SK-N-SH treated with all-trans-retinoic acid at 6 μM for 48 hours (cell line): Measurements from ENCODE around the gene SLC25A48.

Experiments used
- ATAC-seq: fragments of 200-7000 bp; cut with Tn5 transposase; 3 replicates; pipeline ENCODE4 v1.9.1; 2020; ENCODE audit warnings: mild to moderate bottlenecking, moderate library complexity
- ARNTL ChIP-seq: fragments of 450-650 bp; formaldehyde crosslinking; IDR thresholded peaks from 2 replicates; pipeline ENCODE4 v1.5.0; 2020; ENCODE audit warnings: low read depth, mild to moderate bottlenecking, moderate library complexity, borderline replicate concordance
- BACH2 ChIP-seq: fragments of 250-450 bp; sonication (Bioruptor Pico); IDR thresholded peaks from 2 replicates; pipeline ENCODE4 v1.9.0; 2021; ENCODE audit warnings: mild to moderate bottlenecking, borderline replicate concordance
- CSDC2 ChIP-seq: fragments of 250-450 bp; sonication (Bioruptor Pico); IDR thresholded peaks from 2 replicates; pipeline ENCODE4 v1.5.0; 2020; ENCODE audit warnings: mild to moderate bottlenecking, moderate library complexity
- ESRRG ChIP-seq: fragments of 250-450 bp; sonication (Bioruptor Pico); IDR thresholded peaks from 2 replicates; pipeline ENCODE4 v1.6.1; 2021; ENCODE audit warnings: mild to moderate bottlenecking
- GLIS3 ChIP-seq: fragments of 250-450 bp; sonication (Bioruptor Pico); IDR thresholded peaks from 2 replicates; pipeline ENCODE4 v1.5.0; 2020; ENCODE audit warnings: mild to moderate bottlenecking, moderate library complexity
- ISL1 ChIP-seq: fragments of 250-450 bp; sonication (Bioruptor Pico); IDR thresholded peaks from 2 replicates; pipeline ENCODE4 v2.1.2; 2022; ENCODE audit warnings: mild to moderate bottlenecking, moderate library complexity
- OSR1 ChIP-seq: fragments of 250-450 bp; sonication (Bioruptor Pico); IDR thresholded peaks from 2 replicates; pipeline ENCODE4 v1.8.0; 2022; ENCODE audit warnings: moderate library complexity, mild to moderate bottlenecking, inconsistent platforms
- PPARA ChIP-seq: fragments of 250-450 bp; sonication (Bioruptor Pico); IDR thresholded peaks from 2 replicates; pipeline ENCODE4 v1.5.0; 2020; ENCODE audit warnings: mild to moderate bottlenecking, borderline replicate concordance
- RARB ChIP-seq: fragments of 250-450 bp; sonication (Bioruptor Pico); IDR thresholded peaks from 2 replicates; pipeline ENCODE4 v1.8.0; 2021; ENCODE audit warnings: mild to moderate bottlenecking, moderate library complexity
- SNAI2 ChIP-seq: fragments of 250-450 bp; sonication (Bioruptor Pico); IDR thresholded peaks from 2 replicates; pipeline ENCODE4 v1.5.0; 2020; ENCODE audit warnings: mild to moderate bottlenecking, moderate library complexity
- TCF4 ChIP-seq: fragments of 250-450 bp; sonication (Bioruptor Pico); IDR thresholded peaks from 2 replicates; pipeline ENCODE4 v1.8.0; 2021; ENCODE audit warnings: mild to moderate bottlenecking, moderate library complexity, borderline replicate concordance
- TOX ChIP-seq: fragments of 250-450 bp; sonication (Bioruptor Pico); IDR thresholded peaks from 2 replicates; pipeline ENCODE4 v1.8.0; 2021; ENCODE audit warnings: mild to moderate bottlenecking, moderate library complexity, borderline replicate concordance
- TSHZ2 ChIP-seq: fragments of 250-450 bp; sonication (Bioruptor Pico); IDR thresholded peaks from 2 replicates; pipeline ENCODE4 v1.5.0; 2020; ENCODE audit warnings: mild to moderate bottlenecking, moderate library complexity
- ZC3H10 ChIP-seq: fragments of 250-450 bp; sonication (Bioruptor Pico); IDR thresholded peaks from 2 replicates; pipeline ENCODE4 v1.5.1; 2021; ENCODE audit warnings: mild to moderate bottlenecking, moderate library complexity
- ZFP3 ChIP-seq: fragments of 250-450 bp; sonication (Bioruptor Pico); IDR thresholded peaks from 2 replicates; pipeline ENCODE4 v1.5.0; 2020; ENCODE audit warnings: mild to moderate bottlenecking, moderate library complexity
- ZFP30 ChIP-seq: fragments of 450-650 bp; formaldehyde crosslinking; IDR thresholded peaks from 2 replicates; pipeline ENCODE4 v1.5.0; 2022; ENCODE audit warnings: mild to moderate bottlenecking, moderate library complexity
- ZNF565 ChIP-seq: fragments of 450-650 bp; formaldehyde crosslinking; conservative IDR thresholded peaks from 2 replicates; pipeline ENCODE4 v1.5.0; 2020; ENCODE audit warnings: low read depth, mild to moderate bottlenecking, moderate library complexity
- ZNF70 ChIP-seq: fragments of 450-650 bp; formaldehyde crosslinking; IDR thresholded peaks from 2 replicates; pipeline ENCODE4 v1.5.0; 2020; ENCODE audit warnings: mild to moderate bottlenecking, moderate library complexity
- ZNF8 ChIP-seq: fragments of 450-650 bp; formaldehyde crosslinking; IDR thresholded peaks from 2 replicates; pipeline ENCODE4 v1.5.0; 2020; ENCODE audit warnings: mild to moderate bottlenecking, moderate library complexity
- TF ChIP-seq, protein P1 (sequence below): fragments of 250-450 bp; sonication (Bioruptor Pico); IDR thresholded peaks from 2 replicates; pipeline ENCODE4 v1.5.1; 2020; ENCODE audit warnings: low read depth, mild to moderate bottlenecking, moderate library complexity
- TF ChIP-seq, protein P2 (sequence below): fragments of 250-450 bp; sonication (Bioruptor Pico); IDR thresholded peaks from 2 replicates; pipeline ENCODE4 v1.8.0; 2020; ENCODE audit warnings: mild to moderate bottlenecking, moderate library complexity, borderline replicate concordance
- TF ChIP-seq, protein P3 (sequence below): fragments of 250-450 bp; sonication (Bioruptor Pico); IDR thresholded peaks from 2 replicates; pipeline ENCODE4 v1.5.1; 2021; ENCODE audit warnings: mild to moderate bottlenecking, moderate library complexity
- TF ChIP-seq, protein P4 (sequence below): fragments of 250-450 bp; sonication (Bioruptor Pico); IDR thresholded peaks from 2 replicates; pipeline ENCODE4 v1.8.0; 2021; ENCODE audit warnings: low read depth, mild to moderate bottlenecking, moderate library complexity, borderline replicate concordance

Gene SLC25A48

DNA sequence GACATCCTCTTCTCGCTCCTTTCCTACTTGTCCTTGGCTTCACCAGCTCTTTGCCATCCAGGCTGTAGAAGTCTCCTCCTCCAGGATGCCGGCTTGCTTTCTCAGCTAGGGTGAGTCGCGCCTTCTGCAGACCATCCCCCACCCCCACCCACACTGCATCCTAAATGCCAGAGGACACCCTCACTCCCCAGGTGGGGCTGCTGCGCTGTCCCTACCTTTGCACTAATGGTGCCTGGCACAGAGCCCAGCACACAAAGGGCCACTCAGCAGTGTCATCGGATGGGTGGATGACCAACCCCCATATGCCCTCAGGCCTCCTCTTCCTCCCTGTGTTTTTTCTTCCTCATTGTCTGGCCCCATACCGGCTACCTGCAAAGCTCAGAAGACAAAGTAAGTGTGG lies 46.3 kb downstream of the SLC25A48 start:
- TF ChIP-seq, protein P1, sequence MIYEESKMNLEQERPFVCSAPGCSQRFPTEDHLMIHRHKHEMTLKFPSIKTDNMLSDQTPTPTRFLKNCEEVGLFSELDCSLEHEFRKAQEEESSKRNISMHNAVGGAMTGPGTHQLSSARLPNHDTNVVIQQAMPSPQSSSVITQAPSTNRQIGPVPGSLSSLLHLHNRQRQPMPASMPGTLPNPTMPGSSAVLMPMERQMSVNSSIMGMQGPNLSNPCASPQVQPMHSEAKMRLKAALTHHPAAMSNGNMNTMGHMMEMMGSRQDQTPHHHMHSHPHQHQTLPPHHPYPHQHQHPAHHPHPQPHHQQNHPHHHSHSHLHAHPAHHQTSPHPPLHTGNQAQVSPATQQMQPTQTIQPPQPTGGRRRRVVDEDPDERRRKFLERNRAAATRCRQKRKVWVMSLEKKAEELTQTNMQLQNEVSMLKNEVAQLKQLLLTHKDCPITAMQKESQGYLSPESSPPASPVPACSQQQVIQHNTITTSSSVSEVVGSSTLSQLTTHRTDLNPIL = no peak
- TF ChIP-seq GLIS3 (CRISPR knock-in tag) (no peak), BACH2 (CRISPR knock-in tag) (no peak), ZFP30 (no peak), TSHZ2 (no peak), RARB (CRISPR knock-in tag) (no peak), SNAI2 (no peak), ZNF70 (CRISPR knock-in tag) (no peak), OSR1 (no peak), ESRRG (no peak), ZFP3 (CRISPR knock-in tag) (no peak), PPARA (CRISPR knock-in tag) (no peak), ZNF8 (CRISPR knock-in tag) (no peak), ZC3H10 (CRISPR knock-in tag) (no peak), ZNF565 (CRISPR knock-in tag) (no peak), CSDC2 (CRISPR knock-in tag) (no peak), TCF4 (CRISPR knock-in tag) (no peak)
- TF ChIP-seq, protein P2, sequence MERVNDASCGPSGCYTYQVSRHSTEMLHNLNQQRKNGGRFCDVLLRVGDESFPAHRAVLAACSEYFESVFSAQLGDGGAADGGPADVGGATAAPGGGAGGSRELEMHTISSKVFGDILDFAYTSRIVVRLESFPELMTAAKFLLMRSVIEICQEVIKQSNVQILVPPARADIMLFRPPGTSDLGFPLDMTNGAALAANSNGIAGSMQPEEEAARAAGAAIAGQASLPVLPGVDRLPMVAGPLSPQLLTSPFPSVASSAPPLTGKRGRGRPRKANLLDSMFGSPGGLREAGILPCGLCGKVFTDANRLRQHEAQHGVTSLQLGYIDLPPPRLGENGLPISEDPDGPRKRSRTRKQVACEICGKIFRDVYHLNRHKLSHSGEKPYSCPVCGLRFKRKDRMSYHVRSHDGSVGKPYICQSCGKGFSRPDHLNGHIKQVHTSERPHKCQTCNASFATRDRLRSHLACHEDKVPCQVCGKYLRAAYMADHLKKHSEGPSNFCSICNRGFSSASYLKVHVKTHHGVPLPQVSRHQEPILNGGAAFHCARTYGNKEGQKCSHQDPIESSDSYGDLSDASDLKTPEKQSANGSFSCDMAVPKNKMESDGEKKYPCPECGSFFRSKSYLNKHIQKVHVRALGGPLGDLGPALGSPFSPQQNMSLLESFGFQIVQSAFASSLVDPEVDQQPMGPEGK (CRISPR knock-in tag) = no peak
- TF ChIP-seq, protein P3, sequence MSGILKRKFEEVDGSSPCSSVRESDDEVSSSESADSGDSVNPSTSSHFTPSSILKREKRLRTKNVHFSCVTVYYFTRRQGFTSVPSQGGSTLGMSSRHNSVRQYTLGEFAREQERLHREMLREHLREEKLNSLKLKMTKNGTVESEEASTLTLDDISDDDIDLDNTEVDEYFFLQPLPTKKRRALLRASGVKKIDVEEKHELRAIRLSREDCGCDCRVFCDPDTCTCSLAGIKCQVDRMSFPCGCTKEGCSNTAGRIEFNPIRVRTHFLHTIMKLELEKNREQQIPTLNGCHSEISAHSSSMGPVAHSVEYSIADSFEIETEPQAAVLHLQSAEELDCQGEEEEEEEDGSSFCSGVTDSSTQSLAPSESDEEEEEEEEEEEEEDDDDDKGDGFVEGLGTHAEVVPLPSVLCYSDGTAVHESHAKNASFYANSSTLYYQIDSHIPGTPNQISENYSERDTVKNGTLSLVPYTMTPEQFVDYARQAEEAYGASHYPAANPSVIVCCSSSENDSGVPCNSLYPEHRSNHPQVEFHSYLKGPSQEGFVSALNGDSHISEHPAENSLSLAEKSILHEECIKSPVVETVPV (CRISPR knock-in tag) = no peak
- ATAC-seq = no peak

GRCh38 chr5:135881244-135881643 lies 46.8 kb downstream of the SLC25A48 start:
- TF ChIP-seq ZFP3 (CRISPR knock-in tag) (no peak), SNAI2 (no peak), TSHZ2 (no peak), PPARA (CRISPR knock-in tag) (no peak), CSDC2 (CRISPR knock-in tag) (no peak), ESRRG (no peak), ARNTL (CRISPR knock-in tag) (no peak), ZFP30 (no peak), TCF4 (CRISPR knock-in tag) (no peak), ISL1 (CRISPR knock-in tag) (no peak), GLIS3 (CRISPR knock-in tag) (no peak), TOX (CRISPR knock-in tag) (no peak)
- TF ChIP-seq, protein P3 (CRISPR knock-in tag) = no peak
- TF ChIP-seq, protein P2 (CRISPR knock-in tag) = no peak
- TF ChIP-seq, protein P4, sequence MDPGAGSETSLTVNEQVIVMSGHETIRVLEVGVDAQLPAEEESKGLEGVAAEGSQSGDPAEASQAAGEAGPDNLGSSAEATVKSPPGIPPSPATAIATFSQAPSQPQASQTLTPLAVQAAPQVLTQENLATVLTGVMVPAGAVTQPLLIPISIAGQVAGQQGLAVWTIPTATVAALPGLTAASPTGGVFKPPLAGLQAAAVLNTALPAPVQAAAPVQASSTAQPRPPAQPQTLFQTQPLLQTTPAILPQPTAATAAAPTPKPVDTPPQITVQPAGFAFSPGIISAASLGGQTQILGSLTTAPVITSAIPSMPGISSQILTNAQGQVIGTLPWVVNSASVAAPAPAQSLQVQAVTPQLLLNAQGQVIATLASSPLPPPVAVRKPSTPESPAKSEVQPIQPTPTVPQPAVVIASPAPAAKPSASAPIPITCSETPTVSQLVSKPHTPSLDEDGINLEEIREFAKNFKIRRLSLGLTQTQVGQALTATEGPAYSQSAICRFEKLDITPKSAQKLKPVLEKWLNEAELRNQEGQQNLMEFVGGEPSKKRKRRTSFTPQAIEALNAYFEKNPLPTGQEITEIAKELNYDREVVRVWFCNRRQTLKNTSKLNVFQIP = no peak
- TF ChIP-seq, all 23 proteins: peak for 0
- ATAC-seq = no peak
